Measurements from ENCODE around the gene TRIOBP. TPM values are rescaled to one million over a fixed set of nuclear protein-coding genes. Genes with fewer than 3 reads are reported as not detected.
"Not testable (repeated sequence)": the region's sequence is repeated elsewhere in the genome, so short reads cannot be mapped to it uniquely, and the experiment has no call there.

Gene TRIOBP
- total RNA-seq, 1 donor from 2014 or later, result 85.0 TPM

GRCh38 chr22:37684803-37685615 is 11.8 kb upstream of the TRIOBP start:
- intact Hi-C loops (cut with DNase I), result loop anchor here (10.0 kb wide), 1 partner anchor 50 kb away; the partner anchor contains the start of gene SH3BP1
- ATAC-seq, result no peak

GRCh38 chr22:37686002-37686982 is 10.6 kb upstream of the TRIOBP start, which contains the start of gene NOL12:
TSS of gene NOL12 (plus strand) at chr22:37686343. CDS start at chr22:37686393, 50 bp downstream.
- Histone ChIP-seq H3K27ac (peak within 1 kb of the TSS; percentile 93), H3K27me3 (no peaks in the 10 kb centered on the region), H3K4me3 (peak within 1 kb of the TSS; percentile 86), H3K36me3 (peaks cover 24% of the 10 kb centered on the region), H3K9me3 (no peaks in the 10 kb centered on the region), H3K4me1 (peaks cover 14% of the 10 kb centered on the region)
- ATAC-seq (peak; percentile 94), DNase-seq (peak; percentile 89)
- intact Hi-C loops (cut with DNase I), result loop anchor here (10.0 kb wide), 1 partner anchor 51 kb away; the partner anchor contains the start of gene SH3BP1
- no peak for TF ChIP-seq CTCF (IDR thresholded peaks at IDR 0.05)

More at GRCh38 chr22:37684803-37685615, 11.8 kb upstream of the TRIOBP start:
- Histone ChIP-seq H3K27me3 (no peaks in the 10 kb centered on the region), H3K4me1 (peaks cover 17% of the 10 kb centered on the region), H3K9me3 (no peaks in the 10 kb centered on the region), H3K36me3 (peaks cover 16% of the 10 kb centered on the region), H3K4me3 (no peak overlapping the region), H3K27ac (no peak overlapping the region)
- DNase-seq, result no peak
- no peak for TF ChIP-seq CTCF (IDR thresholded peaks at IDR 0.05)

GRCh38 chr22:37690407-37690806 is 6.4 kb upstream of the TRIOBP start:
- DNase-seq (no peak), ATAC-seq (no peak)
- peaks cover 48% of the 10 kb centered on the region for H3K36me3 ChIP-seq
- TF ChIP-seq CTCF (IDR thresholded peaks at IDR 0.05), result no peak
- no peaks in the 10 kb centered on the region for H3K27me3 ChIP-seq
- H3K9me3 ChIP-seq, result no peaks in the 10 kb centered on the region
- H3K4me1 ChIP-seq, result peaks cover 12% of the 10 kb centered on the region
- no peak overlapping the region for H3K27ac ChIP-seq
- intact Hi-C loops (cut with DNase I), result no loop called here
- no peak overlapping the region for H3K4me3 ChIP-seq

- intact Hi-C loops (cut with DNase I), result no loop called here
- Histone ChIP-seq H3K4me3 (no peak overlapping the region), H3K36me3 (peaks cover 48% of the 10 kb centered on the region), H3K4me1 (peaks cover 13% of the 10 kb centered on the region), H3K27ac (no peak overlapping the region), H3K9me3 (no peaks in the 10 kb centered on the region), H3K27me3 (no peaks in the 10 kb centered on the region)
- ATAC-seq, result no peak
- DNase-seq, result no peak
- no peak for TF ChIP-seq CTCF (IDR thresholded peaks at IDR 0.05)
Measured at GRCh38 chr22:37690901-37691504, 5.8 kb upstream of the TRIOBP start.

GRCh38 chr22:37692627-37693285 is 4.1 kb upstream of the TRIOBP start:
- no peak for TF ChIP-seq CTCF (IDR thresholded peaks at IDR 0.05)
- intact Hi-C loops (cut with DNase I), result no loop called here
- no peaks in the 10 kb centered on the region for H3K27me3 ChIP-seq
- no peak for ATAC-seq
- H3K4me1 ChIP-seq, result peaks cover 14% of the 10 kb centered on the region
- H3K36me3 ChIP-seq, result peaks cover 48% of the 10 kb centered on the region
- H3K4me3 ChIP-seq, result no peak overlapping the region
- H3K27ac ChIP-seq, result no peak overlapping the region
- H3K9me3 ChIP-seq, result no peaks in the 10 kb centered on the region
- DNase-seq, result no peak

GRCh38 chr22:37694131-37694530 is 2.7 kb upstream of the TRIOBP start:
- intact Hi-C loops (cut with DNase I); H3K9me3 ChIP-seq; H3K27me3 ChIP-seq; H3K27ac ChIP-seq; DNase-seq; ATAC-seq; H3K4me3 ChIP-seq: not testable (repeated sequence)
- Histone ChIP-seq H3K4me1 (peaks cover 12% of the 10 kb centered on the region), H3K36me3 (peaks cover 35% of the 10 kb centered on the region)

- H3K36me3 ChIP-seq, result peaks cover 24% of the 10 kb centered on the region
- H3K9me3 ChIP-seq; H3K27ac ChIP-seq; intact Hi-C loops (cut with DNase I); H3K27me3 ChIP-seq; DNase-seq; ATAC-seq: not testable (repeated sequence)
- peak overlapping the region; percentile 28 for H3K4me3 ChIP-seq
- H3K4me1 ChIP-seq, result peaks cover 15% of the 10 kb centered on the region
Measured at GRCh38 chr22:37696260-37696656, 590 bp upstream of the TRIOBP start.
